Stimulated activated naive CD8-positive, alpha-beta T cell treated with anti-CD3 and anti-CD28 coated beads, Interleukin-15, amount 100 ng/mL, for 72 hours (primary cell): ENCODE results near the gene RASSF8.
A peak's percentile ranks its signal among the peaks of the same experiment; 100 is the strongest.

Experiments used
- ATAC-seq: fragments of 150-1000 bp; cut with Tn5 transposase; 2 replicates; pipeline ENCODE4 v1.10.0; 2021; ENCODE audit warnings: mild to moderate bottlenecking, moderate library complexity
- DNase-seq, 2 donors: peaks; one replicate each; pipeline ENCODE4 v3.0.0; 2021 to 2022
- H3K27ac Mint-ChIP-seq, 2 donors: one replicate each; pipeline ENCODE4 v1.8.0; 2022; ENCODE audit warnings: mild to moderate bottlenecking in 2 of 2, mixed read lengths in 2 of 2, moderate library complexity in 2 of 2
- H3K27me3 Mint-ChIP-seq: one replicate; pipeline ENCODE4 v1.8.0; 2022; ENCODE audit warnings: mixed read lengths
- H3K4me1 Mint-ChIP-seq: one replicate; pipeline ENCODE4 v1.8.0; 2022; ENCODE audit warnings: mild to moderate bottlenecking, mixed read lengths
- H3K4me3 Mint-ChIP-seq, 2 donors: one replicate each; pipeline ENCODE4 v1.8.0; 2022; ENCODE audit warnings: mild to moderate bottlenecking in 2 of 2, mixed read lengths in 2 of 2, moderate library complexity in 1 of 2
- H3K9me3 Mint-ChIP-seq, 2 donors: one replicate each; pipeline ENCODE4 v1.8.0; 2022; ENCODE audit warnings: mixed read lengths in 2 of 2

The RASSF8 gene

DNA sequence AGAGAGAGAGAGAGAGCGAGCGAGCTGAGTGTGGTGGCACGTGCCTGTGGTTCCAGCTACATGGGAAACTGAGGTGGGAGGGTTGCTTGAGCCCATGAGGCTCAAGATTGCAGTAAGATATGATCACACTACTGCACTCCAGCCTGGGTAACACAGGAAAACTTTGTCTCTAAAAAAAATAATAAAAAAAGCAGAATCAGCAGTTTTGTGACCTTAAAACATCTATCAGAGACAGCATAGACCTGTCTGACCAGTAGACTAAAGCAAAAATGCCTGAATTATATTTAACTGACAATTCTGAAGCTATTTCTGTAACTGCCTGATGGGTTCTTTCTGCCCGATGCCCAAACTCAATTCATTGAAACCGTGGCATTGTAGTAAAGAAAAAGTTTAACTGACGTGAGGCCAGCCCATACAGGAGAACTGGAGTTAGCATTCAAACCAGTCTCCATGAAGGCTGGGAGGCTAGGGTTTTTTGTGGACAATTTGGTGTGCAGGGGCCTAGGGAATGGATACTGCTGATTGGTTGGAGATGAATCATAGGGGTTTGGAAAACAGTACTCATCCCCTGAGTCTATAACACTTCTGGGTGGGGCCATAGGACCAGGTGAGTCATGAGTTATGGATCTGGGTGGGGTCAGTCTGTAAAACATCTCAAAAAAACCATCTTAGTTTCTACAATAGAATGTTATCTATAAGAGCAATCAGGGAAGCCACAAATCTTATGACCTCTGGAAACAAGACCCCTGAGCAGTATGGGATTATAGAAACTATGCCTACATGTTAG lies 8.0 kb upstream of the RASSF8 start:
- H3K4me1 Mint-ChIP-seq: no peaks in the 10 kb centered on the region
- DNase-seq (no peak), ATAC-seq (no peak)
- no peaks in the 10 kb centered on the region for H3K9me3 Mint-ChIP-seq
- peaks cover 8% of the 10 kb centered on the region for H3K27me3 Mint-ChIP-seq
- no peak overlapping the region for H3K27ac Mint-ChIP-seq
- no peak overlapping the region for H3K4me3 Mint-ChIP-seq

DNA sequence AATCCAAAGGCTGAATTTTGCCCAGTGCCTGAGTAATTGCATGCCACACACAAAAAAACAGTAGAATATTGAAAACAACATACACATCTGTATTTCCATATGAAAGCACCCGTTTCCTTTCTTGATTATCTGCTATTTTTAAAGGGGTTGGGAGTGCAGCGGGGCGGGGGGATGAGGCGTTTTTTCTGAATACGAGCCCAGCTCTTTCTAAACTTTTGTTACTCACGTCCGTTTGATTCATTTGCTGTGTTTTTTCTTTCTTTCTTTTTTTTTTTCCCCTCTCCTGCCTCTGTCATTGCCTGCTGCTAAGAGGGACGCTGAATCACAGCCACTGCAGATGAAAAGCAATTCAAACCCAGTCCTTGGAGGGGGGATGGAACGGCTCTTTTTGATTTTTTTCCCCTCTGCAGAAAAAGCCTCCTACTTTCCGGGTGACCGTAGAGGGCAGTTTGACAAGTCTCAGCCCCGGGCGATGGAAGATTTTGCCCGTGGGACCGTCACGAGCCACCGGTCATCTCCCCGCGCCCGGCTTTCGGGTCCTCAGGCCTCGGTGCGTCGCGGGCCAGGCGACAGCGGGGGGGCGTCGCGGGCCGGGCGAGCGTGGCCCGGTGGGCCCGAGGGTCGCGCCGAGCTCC lies 572 bp upstream of the RASSF8 start:
- Mint-ChIP-seq H3K9me3 (no peaks in the 10 kb centered on the region), H3K4me1 (peaks cover 17% of the 10 kb centered on the region), H3K27ac (no peak overlapping the region), H3K27me3 (peaks cover 72% of the 10 kb centered on the region), H3K4me3 (peak overlapping the region; percentile 49 to 62)
- ATAC-seq: no peak
- DNase-seq: no peak

- Mint-ChIP-seq H3K27me3 (peaks cover 82% of the 10 kb centered on the region), H3K27ac (peak overlapping the region; percentile 19 to 45), H3K4me3 (peak overlapping the region; percentile 80 to 83), H3K9me3 (no peaks in the 10 kb centered on the region), H3K4me1 (peaks cover 17% of the 10 kb centered on the region)
- peak; percentile 14 to 22 for DNase-seq
- peak; percentile 47 for ATAC-seq
These were observed 834 bp downstream of the RASSF8 start for GRCh38 chr12:25959071-25959961.

- Mint-ChIP-seq H3K4me3 (no peak overlapping the region), H3K9me3 (no peaks in the 10 kb centered on the region), H3K27me3 (peaks cover 78% of the 10 kb centered on the region), H3K27ac (no peak overlapping the region), H3K4me1 (peaks cover 17% of the 10 kb centered on the region)
- ATAC-seq: no peak
- no peak for DNase-seq
These were observed 1.7 kb downstream of the RASSF8 start for GRCh38 chr12:25960143-25960542.

DNA sequence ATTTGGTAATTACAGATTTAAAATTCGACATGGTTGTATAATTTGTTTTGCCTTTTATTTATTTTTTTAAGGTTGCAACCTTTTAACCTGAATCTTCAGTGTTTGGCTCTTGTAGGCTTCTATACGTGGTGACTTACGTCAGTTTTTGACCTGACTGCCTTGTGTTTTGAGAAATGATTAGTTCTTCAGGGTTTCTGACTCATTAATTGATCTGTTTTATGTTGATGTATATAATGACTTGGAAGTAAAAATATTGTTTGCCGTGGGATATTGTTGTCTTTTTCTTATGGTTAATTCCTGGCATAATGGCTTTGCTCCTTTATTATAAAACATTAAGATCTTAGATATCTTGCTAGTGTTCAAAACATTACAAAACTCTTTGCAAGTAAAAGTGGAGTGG lies 2.5 kb downstream of the RASSF8 start:
- peaks cover 75% of the 10 kb centered on the region for H3K27me3 Mint-ChIP-seq
- DNase-seq (no peak), ATAC-seq (no peak)
- no peak overlapping the region for H3K4me3 Mint-ChIP-seq
- no peaks in the 10 kb centered on the region for H3K9me3 Mint-ChIP-seq
- H3K4me1 Mint-ChIP-seq: peaks cover 17% of the 10 kb centered on the region
- no peak overlapping the region for H3K27ac Mint-ChIP-seq

DNA sequence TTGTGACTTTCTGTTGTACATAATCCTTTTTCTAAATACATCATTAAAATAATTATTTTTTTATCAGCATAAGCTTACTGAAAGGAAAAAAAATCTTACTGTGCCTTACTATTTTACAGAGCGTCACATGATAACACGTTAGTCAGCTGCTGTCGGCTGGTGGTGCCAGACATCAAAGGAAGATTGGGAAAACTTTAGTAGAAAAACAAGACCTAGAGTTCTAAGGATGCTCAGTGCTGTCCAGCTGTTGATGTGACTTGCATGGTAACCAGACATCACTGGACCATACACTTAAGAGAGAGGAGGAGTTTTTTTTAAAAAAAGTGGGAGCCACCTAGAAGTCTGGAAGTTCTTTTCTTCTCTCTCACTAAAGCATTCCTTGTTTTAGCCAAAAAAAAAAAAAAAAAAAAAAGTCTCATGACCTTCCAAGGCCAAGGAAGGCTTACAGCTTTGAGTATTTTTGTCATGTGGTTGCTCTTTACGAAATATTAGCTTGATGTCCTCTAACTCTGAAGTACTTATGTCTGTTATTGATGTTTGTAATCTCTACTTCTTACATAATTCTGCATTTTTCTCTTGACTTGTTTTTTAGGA lies 4.5 kb downstream of the RASSF8 start:
- Mint-ChIP-seq H3K4me1 (peaks cover 14% of the 10 kb centered on the region), H3K27me3 (peaks cover 62% of the 10 kb centered on the region), H3K9me3 (no peaks in the 10 kb centered on the region), H3K4me3 (no peak overlapping the region), H3K27ac (no peak overlapping the region)
- DNase-seq (no peak), ATAC-seq (no peak)

DNA sequence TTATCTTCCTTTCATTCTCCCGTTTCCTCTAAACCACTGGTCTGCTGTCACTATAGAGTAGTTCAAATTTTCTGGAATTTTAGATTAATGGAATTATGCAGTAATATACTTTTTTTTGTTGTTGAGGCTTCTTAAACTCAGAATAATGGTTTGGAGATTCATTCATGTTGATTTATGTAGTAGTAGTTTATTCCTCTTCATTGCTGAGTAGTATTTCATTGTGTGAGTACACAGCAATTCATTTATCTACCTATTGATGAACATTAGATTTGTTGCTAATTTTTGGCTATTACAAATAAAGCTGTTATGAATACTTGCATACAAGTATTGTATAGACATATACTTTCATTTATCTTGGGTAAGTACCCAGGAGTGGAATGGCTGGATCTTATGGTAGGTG lies 7.2 kb downstream of the RASSF8 start:
- Mint-ChIP-seq H3K4me1 (no peaks in the 10 kb centered on the region), H3K27ac (no peak overlapping the region), H3K27me3 (peaks cover 70% of the 10 kb centered on the region), H3K4me3 (no peak overlapping the region), H3K9me3 (no peaks in the 10 kb centered on the region)
- ATAC-seq: no peak
- no peak for DNase-seq

GRCh38 chr12:25970082-25970481 lies 11.6 kb downstream of the RASSF8 start:
- Mint-ChIP-seq H3K27ac (no peak overlapping the region), H3K27me3 (peaks cover 57% of the 10 kb centered on the region), H3K4me1 (no peaks in the 10 kb centered on the region), H3K9me3 (no peaks in the 10 kb centered on the region), H3K4me3 (no peak overlapping the region)
- ATAC-seq (no peak), DNase-seq (no peak)

- no peaks in the 10 kb centered on the region for H3K4me1 Mint-ChIP-seq
- peaks cover 58% of the 10 kb centered on the region for H3K27me3 Mint-ChIP-seq
- H3K27ac Mint-ChIP-seq: no peak overlapping the region
- DNase-seq (no peak), ATAC-seq (no peak)
- H3K4me3 Mint-ChIP-seq: no peak overlapping the region
- no peaks in the 10 kb centered on the region for H3K9me3 Mint-ChIP-seq
These were observed 12.6 kb downstream of the RASSF8 start for GRCh38 chr12:25970916-25971653.

DNA sequence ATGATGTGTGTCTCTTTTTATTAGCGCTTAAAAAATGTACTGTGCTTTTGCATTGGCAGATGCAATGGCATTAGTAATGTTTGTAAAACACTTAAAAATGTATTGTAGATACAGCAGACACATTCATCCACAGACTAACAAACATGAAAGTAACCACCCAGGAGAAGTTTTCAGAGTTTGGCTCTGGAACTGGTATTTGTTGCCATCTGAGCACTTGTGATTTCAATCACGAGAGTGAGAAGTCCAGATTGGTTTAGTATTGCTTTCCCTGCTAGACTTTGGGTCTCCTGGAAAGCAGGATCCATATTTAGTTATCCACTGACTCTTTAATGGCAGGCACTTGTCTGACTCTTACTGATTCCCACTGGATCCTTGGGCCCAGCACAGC lies 13.2 kb downstream of the RASSF8 start:
- Mint-ChIP-seq H3K9me3 (no peaks in the 10 kb centered on the region), H3K4me3 (no peak overlapping the region), H3K27me3 (peaks cover 58% of the 10 kb centered on the region), H3K27ac (no peak overlapping the region), H3K4me1 (no peaks in the 10 kb centered on the region)
- DNase-seq: no peak
- no peak for ATAC-seq

DNA sequence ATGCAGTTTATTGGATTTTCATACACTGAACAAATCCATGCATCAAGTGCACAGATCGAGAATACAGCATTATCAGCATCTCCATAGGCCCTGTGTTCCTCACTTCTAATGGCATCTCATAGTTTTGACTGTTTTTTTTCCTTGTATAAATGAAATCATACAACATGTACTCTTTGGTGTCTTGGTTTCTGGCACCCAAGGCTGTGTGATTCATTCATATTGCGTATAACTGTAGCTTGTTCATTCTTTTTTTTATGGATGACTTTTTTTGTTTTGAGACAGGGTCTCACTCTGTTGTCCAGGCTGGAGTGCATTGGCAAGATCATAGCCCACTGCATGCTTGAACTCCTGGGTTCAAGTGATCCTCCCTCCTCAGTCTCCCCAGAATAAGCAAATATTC lies 14.3 kb downstream of the RASSF8 start:
- Mint-ChIP-seq H3K27me3 (peaks cover 53% of the 10 kb centered on the region), H3K9me3 (no peaks in the 10 kb centered on the region), H3K27ac (no peak overlapping the region), H3K4me3 (no peak overlapping the region), H3K4me1 (no peaks in the 10 kb centered on the region)
- ATAC-seq (no peak), DNase-seq (no peak)

DNA sequence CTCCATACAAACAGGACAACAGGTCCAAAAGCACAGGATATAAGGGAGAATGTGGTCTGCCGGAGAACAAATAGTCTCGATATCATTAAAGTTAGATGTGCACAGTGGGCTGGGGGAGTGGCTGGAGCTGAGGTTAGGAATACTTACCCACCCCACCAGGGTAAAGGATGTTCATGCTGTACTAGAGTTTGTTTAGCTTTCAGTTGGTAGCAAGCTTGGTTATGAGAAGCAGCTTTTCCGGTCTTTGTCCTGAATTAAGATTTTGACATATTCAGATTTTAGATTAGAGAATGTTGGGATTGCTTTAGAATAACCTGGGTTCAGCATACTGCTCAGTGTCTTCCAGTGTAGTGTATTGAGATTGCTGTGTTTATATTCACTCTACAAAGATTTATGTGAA lies 16.7 kb downstream of the RASSF8 start:
- no peak for ATAC-seq
- no peak overlapping the region for H3K4me3 Mint-ChIP-seq
- H3K9me3 Mint-ChIP-seq: no peaks in the 10 kb centered on the region
- H3K4me1 Mint-ChIP-seq: no peaks in the 10 kb centered on the region
- no peak overlapping the region for H3K27ac Mint-ChIP-seq
- peaks cover 42% of the 10 kb centered on the region for H3K27me3 Mint-ChIP-seq
- no peak for DNase-seq

DNA sequence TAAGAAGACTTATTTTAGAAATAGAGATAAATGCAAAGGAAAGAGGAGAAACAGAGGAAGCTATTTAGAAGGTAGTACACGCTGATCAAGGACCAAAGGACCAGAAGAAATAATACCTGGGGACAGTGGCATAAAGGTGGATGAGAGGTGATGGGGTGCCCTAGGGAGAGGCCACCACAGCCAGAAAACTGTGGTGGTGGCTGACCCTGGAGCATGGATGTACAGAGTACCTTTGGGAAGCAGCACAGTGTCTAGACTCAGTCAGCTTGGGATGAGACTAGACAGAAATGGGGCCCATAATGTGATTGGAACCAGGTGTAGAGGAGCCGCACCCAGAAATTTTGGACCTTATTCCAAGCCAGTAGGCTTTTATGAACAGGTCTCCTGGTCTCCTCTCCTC lies 17.2 kb downstream of the RASSF8 start:
- peaks cover 37% of the 10 kb centered on the region for H3K27me3 Mint-ChIP-seq
- H3K27ac Mint-ChIP-seq: peak overlapping the region in 1 of 2 donors; percentile 82
- no peaks in the 10 kb centered on the region for H3K4me1 Mint-ChIP-seq
- no peak overlapping the region for H3K4me3 Mint-ChIP-seq
- ATAC-seq: no peak
- H3K9me3 Mint-ChIP-seq: no peaks in the 10 kb centered on the region
- no peak for DNase-seq

GRCh38 chr12:25976289-25976688 lies 17.8 kb downstream of the RASSF8 start:
- Mint-ChIP-seq H3K27ac (no peak overlapping the region), H3K27me3 (peaks cover 34% of the 10 kb centered on the region)

DNA sequence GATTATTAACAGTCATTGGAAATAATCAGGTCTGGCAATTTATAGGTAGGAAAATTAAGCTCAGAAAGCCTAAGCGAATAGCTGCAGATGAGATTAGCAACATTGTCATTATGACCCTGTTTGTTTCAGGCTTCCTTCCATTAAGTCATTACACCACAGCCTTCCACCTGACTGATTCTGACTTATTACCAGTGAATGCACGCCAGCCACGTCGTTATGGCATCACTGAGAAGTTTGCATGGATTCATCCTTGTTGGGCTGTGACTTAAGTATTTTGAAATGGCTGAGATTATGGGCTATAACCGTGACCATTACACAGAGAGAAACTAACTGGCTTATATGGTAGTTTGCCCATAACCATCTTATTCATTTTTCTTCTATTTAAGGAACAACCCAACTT lies 18.6 kb downstream of the RASSF8 start:
- DNase-seq (no peak), ATAC-seq (no peak)
- peaks cover 34% of the 10 kb centered on the region for H3K27me3 Mint-ChIP-seq
- H3K9me3 Mint-ChIP-seq: no peaks in the 10 kb centered on the region
- no peak overlapping the region for H3K27ac Mint-ChIP-seq
- H3K4me3 Mint-ChIP-seq: no peak overlapping the region
- no peaks in the 10 kb centered on the region for H3K4me1 Mint-ChIP-seq

More at GRCh38 chr12:25976289-25976688, 17.8 kb downstream of the RASSF8 start:
- Mint-ChIP-seq H3K4me3 (no peak overlapping the region), H3K9me3 (no peaks in the 10 kb centered on the region), H3K4me1 (no peaks in the 10 kb centered on the region)
- no peak for ATAC-seq
- no peak for DNase-seq
